Measurements from ENCODE around the gene JADE3. TPM values are rescaled to one million over a fixed set of nuclear protein-coding genes. Genes with fewer than 3 reads are reported as not detected.
"Not testable (repeated sequence)": the region's sequence is repeated elsewhere in the genome, so short reads cannot be mapped to it uniquely, and the experiment has no call there.

JADE3 gene
- total and polyA plus RNA-seq, 12 donors: 1.6 to 8.7 (median 6.0) TPM

DNA sequence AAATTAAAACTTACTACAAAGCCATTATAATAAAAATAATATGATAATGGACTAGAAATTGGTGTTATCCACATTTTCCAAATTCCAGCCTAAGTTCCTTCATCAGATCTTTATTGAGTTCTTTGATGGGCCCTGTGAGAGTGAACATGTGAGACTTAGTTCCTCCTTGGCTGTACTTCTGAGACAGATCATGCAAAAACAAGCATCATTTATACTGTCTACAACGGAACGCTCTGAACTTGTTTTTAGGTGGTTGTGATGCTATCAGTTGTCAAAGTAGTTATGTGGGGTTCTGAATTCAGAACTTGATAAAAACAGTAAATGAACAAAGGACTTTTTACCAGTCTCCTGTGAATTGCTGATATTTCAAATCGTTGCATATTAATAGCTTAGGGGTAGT is 48.9 kb downstream of the JADE3 start:
- intact Hi-C loops (cut with DNase I): no loop called here
- no peak overlapping the region for H3K27ac ChIP-seq
- H3K4me1 ChIP-seq: peaks cover 0 to 11% (median 0%) of the 10 kb centered on the region in 9 donors
- ATAC-seq: no peak
- H3K4me3 ChIP-seq: no peak overlapping the region
- TF ChIP-seq, protein P1, sequence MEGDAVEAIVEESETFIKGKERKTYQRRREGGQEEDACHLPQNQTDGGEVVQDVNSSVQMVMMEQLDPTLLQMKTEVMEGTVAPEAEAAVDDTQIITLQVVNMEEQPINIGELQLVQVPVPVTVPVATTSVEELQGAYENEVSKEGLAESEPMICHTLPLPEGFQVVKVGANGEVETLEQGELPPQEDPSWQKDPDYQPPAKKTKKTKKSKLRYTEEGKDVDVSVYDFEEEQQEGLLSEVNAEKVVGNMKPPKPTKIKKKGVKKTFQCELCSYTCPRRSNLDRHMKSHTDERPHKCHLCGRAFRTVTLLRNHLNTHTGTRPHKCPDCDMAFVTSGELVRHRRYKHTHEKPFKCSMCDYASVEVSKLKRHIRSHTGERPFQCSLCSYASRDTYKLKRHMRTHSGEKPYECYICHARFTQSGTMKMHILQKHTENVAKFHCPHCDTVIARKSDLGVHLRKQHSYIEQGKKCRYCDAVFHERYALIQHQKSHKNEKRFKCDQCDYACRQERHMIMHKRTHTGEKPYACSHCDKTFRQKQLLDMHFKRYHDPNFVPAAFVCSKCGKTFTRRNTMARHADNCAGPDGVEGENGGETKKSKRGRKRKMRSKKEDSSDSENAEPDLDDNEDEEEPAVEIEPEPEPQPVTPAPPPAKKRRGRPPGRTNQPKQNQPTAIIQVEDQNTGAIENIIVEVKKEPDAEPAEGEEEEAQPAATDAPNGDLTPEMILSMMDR (IDR thresholded peaks at IDR 0.05): no peak
- 26 to 73% methylated on average over 3 of the region's 3 CpGs for WGBS, 2 donors
- no peak for DNase-seq
- H3K9me3 ChIP-seq: no peaks in the 10 kb centered on the region
- peaks cover 0 to 68% (median 0%) of the 10 kb centered on the region in 7 donors for H3K27me3 ChIP-seq
- H3K36me3 ChIP-seq: no peaks in the 10 kb centered on the region

DNA sequence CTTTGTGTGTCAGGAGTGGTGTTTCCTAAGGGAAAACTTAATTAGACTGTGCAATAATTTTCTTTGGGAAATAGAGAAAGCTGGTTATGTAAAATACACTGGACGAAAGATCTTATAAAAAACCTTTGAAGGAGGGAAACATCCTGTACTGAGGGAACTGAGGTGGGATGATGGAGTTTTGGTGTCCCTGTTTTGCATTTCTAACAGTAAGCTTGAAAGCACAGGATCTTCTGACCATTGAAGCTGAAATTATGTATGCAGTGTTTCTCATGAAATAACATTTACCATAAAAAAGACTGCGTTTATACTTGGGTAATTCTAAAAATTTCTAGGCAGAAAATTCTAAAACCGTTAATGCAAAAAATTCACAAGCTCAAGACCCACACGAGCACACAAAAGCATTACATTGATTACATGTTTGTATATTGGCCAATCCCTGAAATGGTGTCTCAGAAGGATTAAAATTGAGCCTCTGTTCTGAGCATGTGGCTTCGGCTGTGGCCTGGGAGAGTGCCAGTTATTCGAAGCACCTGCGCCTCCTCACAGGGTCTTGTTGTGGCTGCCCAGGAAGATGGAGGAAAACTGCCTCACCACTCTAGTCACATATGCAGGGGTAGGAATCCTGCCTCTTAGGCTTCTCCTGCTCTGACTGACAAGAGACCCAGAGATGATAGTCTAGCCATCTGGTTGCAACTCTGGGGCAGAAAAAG is 49.5 kb downstream of the JADE3 start:
- ATAC-seq: no peak
- H3K36me3 ChIP-seq: no peaks in the 10 kb centered on the region
- no peak overlapping the region for H3K27ac ChIP-seq
- DNase-seq: no peak
- peaks cover 0 to 11% (median 0%) of the 10 kb centered on the region in 9 donors for H3K4me1 ChIP-seq
- intact Hi-C loops (cut with DNase I): no loop called here
- H3K9me3 ChIP-seq: no peaks in the 10 kb centered on the region
- TF ChIP-seq, protein P1 (IDR thresholded peaks at IDR 0.05): no peak
- H3K4me3 ChIP-seq: no peak overlapping the region
- 82 to 87% methylated on average over 7 of the region's 7 CpGs for WGBS, 2 donors
- H3K27me3 ChIP-seq: peaks cover 0 to 72% (median 0%) of the 10 kb centered on the region in 7 donors

DNA sequence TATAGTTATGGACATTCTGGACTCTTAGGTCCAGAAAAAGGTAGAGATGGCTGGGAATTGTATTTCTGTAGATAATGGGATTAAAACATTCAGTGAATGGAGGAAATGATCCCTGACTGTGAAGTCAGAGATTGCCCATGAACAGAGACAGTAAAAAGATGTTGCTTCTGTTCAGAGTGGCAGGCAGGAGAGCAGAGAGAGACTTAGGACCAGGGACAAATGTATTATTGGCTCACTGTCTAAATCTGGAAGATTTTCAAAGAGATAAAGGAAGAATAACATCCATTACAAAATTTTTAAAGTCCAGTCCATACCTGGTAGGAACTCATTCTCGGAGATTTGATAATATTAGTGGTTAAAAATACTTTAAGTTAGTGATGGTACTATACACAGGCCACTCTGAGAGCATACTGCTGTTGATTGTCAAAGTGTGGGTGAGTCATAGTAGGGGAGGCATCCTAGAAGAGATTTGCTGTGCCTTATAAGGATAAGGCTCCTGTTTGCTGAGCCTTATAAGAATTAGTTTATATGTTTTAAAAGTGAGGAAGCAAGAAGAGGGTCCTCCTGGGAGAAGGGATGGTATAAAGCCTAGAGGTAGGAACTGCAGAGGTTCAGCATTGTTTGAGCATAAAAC is 53.0 kb downstream of the JADE3 start:
- DNase-seq (no peak), ATAC-seq (peak in 1 of 8 donors; percentile 44)
- WGBS, 2 donors: 68 to 83% methylated on average over 1 of the region's 1 CpG
- peaks cover 0 to 9% (median 0%) of the 10 kb centered on the region in 9 donors for H3K4me1 ChIP-seq
- intact Hi-C loops (cut with DNase I): no loop called here
- H3K9me3 ChIP-seq: no peaks in the 10 kb centered on the region
- H3K36me3 ChIP-seq: no peaks in the 10 kb centered on the region
- TF ChIP-seq, protein P1 (IDR thresholded peaks at IDR 0.05): no peak
- H3K27ac ChIP-seq: no peak overlapping the region
- H3K4me3 ChIP-seq: no peak overlapping the region
- peaks cover 0 to 63% (median 0%) of the 10 kb centered on the region in 7 donors for H3K27me3 ChIP-seq

DNA sequence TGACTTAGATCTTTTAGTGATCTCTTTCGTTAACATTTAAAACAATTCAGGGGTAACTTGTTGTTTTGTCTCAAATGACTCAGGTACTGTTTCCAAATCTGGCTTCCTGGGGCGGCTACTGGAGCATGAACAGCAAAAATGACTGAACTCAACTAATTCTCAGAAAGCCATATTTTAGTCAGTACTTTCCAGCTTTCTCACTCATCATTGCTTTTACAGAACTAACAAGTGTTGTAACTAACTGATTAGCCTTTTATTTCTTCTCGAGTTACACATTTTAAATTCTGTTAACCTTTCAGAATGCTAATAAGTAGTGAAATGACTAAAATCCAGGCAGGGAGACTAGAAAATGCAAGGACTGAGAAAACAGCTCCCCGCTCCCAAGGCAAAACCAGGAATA is 55.3 kb downstream of the JADE3 start:
- ATAC-seq (no peak), DNase-seq (no peak)
- intact Hi-C loops (cut with DNase I): no loop called here
- H3K9me3 ChIP-seq: no peaks in the 10 kb centered on the region
- no peaks in the 10 kb centered on the region for H3K36me3 ChIP-seq
- peaks cover 0 to 43% (median 0%) of the 10 kb centered on the region in 7 donors for H3K27me3 ChIP-seq
- peaks cover 0 to 6% (median 0%) of the 10 kb centered on the region in 9 donors for H3K4me1 ChIP-seq
- TF ChIP-seq, protein P1 (IDR thresholded peaks at IDR 0.05): no peak
- 88 to 92% methylated on average over 4 of the region's 4 CpGs for WGBS, 2 donors
- H3K4me3 ChIP-seq: no peak overlapping the region
- H3K27ac ChIP-seq: no peak overlapping the region

DNA sequence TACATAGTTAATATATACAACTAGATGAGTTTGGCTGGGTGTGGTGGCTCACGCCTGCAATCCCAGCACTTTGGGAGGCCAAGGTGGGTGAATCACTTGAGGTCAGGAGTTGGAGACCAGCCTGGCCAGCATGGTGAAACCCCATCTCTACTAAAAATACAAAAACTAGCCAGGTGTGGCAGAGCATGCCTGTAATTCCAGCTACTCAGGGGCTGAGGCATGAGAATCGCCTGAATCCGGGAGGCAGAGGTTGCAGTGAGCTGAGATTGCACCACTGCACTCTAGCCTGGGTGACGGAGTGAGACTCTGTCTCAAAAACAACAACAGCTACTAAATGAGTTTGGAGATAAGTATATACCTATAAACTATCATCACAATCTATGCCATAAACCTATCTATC is 64.8 kb downstream of the JADE3 start:
- not testable (repeated sequence) for H3K4me1 ChIP-seq, H3K9me3 ChIP-seq, ATAC-seq, H3K4me3 ChIP-seq, H3K36me3 ChIP-seq, DNase-seq, H3K27ac ChIP-seq
- H3K27me3 ChIP-seq: peaks cover 0 to 15% (median 0%) of the 10 kb centered on the region in 7 donors
- intact Hi-C loops (cut with DNase I): loop anchor here in 7 of 10 donors (2.0 to 10.0 kb wide), 5 partner anchors 62 to 75 kb away; partner anchors contain the start of gene JADE3 (in 5 of the 7)
- 96 to 98% methylated on average over 4 of the region's 4 CpGs for WGBS, 2 donors
